ENCODE results near the gene BCO2. TPM values are rescaled to one million over a fixed set of nuclear protein-coding genes. Genes with fewer than 3 reads are reported as not detected.

Gene BCO2
- total and polyA plus RNA-seq, 10 of the 15 experiments (the other 5 are each of a cell fraction or from before 2014, with no cell fraction given): 0.29 to 1.0 (median 0.57) TPM

DNA sequence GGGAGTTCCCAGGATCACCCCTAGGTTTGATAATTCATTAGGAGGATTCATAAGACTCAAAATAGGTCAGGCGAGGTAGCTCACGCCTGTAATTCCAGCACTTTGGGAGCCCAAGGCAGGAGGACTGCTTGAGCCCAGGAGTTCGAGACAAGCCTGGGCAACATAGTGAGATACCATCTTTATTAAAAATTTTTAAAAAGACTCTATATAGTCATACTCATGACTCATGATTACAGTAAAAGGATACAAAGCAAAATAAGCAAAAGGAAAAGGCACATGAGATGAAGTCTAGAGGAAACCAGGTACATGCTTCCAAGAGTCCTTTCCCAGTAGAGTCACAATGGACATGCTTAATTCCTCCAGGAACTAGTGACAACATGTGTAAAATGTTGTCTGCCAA, 37.0 kb downstream of the BCO2 start (continued):
- TF ChIP-seq, protein P1, sequence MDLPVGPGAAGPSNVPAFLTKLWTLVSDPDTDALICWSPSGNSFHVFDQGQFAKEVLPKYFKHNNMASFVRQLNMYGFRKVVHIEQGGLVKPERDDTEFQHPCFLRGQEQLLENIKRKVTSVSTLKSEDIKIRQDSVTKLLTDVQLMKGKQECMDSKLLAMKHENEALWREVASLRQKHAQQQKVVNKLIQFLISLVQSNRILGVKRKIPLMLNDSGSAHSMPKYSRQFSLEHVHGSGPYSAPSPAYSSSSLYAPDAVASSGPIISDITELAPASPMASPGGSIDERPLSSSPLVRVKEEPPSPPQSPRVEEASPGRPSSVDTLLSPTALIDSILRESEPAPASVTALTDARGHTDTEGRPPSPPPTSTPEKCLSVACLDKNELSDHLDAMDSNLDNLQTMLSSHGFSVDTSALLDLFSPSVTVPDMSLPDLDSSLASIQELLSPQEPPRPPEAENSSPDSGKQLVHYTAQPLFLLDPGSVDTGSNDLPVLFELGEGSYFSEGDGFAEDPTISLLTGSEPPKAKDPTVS (IDR thresholded peaks at IDR 0.05; ENCODE audit: low read depth, low read length): no peak
- TF ChIP-seq BHLHE40 (IDR thresholded peaks at IDR 0.05; ENCODE audit: borderline replicate concordance in 1 of 2, low read depth in 2 of 2, low read length in 1 of 2): no peak
- TF ChIP-seq FOXK2 (IDR thresholded peaks at IDR 0.05): no peak
- TF ChIP-seq BACH1 (IDR thresholded peaks at IDR 0.05; ENCODE audit: borderline replicate concordance): no peak
- no peak for TF ChIP-seq NR2C2 (IDR thresholded peaks at IDR 0.05; ENCODE audit: borderline replicate concordance, control insufficient read depth, insufficient read length, low read depth)
- TF ChIP-seq, protein P2, sequence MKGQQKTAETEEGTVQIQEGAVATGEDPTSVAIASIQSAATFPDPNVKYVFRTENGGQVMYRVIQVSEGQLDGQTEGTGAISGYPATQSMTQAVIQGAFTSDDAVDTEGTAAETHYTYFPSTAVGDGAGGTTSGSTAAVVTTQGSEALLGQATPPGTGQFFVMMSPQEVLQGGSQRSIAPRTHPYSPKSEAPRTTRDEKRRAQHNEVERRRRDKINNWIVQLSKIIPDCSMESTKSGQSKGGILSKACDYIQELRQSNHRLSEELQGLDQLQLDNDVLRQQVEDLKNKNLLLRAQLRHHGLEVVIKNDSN (IDR thresholded peaks at IDR 0.05; ENCODE audit: borderline replicate concordance, extremely low read length, insufficient read depth, low read depth, low read length): no peak
- TF ChIP-seq JUND (IDR thresholded peaks at IDR 0.05; ENCODE audit: low read depth, low read length): no peak
- TF ChIP-seq SMAD1 (IDR thresholded peaks at IDR 0.05; ENCODE audit: low read depth, partially characterized antibody): no peak
- TF ChIP-seq, protein P3, sequence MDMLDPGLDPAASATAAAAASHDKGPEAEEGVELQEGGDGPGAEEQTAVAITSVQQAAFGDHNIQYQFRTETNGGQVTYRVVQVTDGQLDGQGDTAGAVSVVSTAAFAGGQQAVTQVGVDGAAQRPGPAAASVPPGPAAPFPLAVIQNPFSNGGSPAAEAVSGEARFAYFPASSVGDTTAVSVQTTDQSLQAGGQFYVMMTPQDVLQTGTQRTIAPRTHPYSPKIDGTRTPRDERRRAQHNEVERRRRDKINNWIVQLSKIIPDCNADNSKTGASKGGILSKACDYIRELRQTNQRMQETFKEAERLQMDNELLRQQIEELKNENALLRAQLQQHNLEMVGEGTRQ (IDR thresholded peaks at IDR 0.05; ENCODE audit: borderline replicate concordance, low read depth, low read length): no peak
- TF ChIP-seq HDGF (IDR thresholded peaks at IDR 0.05): no peak
- TF ChIP-seq, protein P4, sequence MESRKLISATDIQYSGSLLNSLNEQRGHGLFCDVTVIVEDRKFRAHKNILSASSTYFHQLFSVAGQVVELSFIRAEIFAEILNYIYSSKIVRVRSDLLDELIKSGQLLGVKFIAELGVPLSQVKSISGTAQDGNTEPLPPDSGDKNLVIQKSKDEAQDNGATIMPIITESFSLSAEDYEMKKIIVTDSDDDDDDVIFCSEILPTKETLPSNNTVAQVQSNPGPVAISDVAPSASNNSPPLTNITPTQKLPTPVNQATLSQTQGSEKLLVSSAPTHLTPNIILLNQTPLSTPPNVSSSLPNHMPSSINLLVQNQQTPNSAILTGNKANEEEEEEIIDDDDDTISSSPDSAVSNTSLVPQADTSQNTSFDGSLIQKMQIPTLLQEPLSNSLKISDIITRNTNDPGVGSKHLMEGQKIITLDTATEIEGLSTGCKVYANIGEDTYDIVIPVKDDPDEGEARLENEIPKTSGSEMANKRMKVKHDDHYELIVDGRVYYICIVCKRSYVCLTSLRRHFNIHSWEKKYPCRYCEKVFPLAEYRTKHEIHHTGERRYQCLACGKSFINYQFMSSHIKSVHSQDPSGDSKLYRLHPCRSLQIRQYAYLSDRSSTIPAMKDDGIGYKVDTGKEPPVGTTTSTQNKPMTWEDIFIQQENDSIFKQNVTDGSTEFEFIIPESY (IDR thresholded peaks at IDR 0.05): no peak

All from GM12878 (cell line).